ENCODE measurements around the gene PRR14L. TPM values are rescaled to one million over a fixed set of nuclear protein-coding genes. Genes with fewer than 3 reads are reported as not detected.
A peak's percentile ranks its signal among the peaks of the same experiment; 100 is the strongest.

The PRR14L gene
- total RNA-seq, 1 experiment from 2014 or later: 138 TPM

DNA sequence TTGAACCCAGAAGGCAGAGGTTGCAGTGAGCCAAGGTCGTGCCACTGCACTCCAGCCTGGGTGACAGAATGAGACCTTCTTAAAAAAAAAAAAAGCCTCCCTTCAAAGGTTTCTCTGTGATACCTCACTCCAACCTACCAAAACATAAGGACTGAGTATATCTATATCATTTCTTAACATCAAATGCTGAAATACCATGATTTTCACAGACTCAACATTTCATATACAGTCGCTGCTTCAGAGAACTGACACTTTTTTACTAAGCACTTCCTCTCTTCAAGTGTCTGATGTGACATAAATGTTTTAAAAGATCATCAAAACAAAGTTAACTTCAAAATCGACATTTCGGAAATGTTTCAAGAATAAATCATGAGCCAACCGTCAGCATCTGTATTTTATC, 12.0 kb downstream of the PRR14L start:
- no peaks in the 10 kb centered on the region for H3K23me2 ChIP-seq (ENCODE audit: insufficient read length, low read depth, low read length, poor library complexity, severe bottlenecking)
- no peak for DNase-seq
- no peak overlapping the region for H3K9ac ChIP-seq (ENCODE audit: extremely low read depth, insufficient read length, low read length)
- no peak overlapping the region for H3T11ph ChIP-seq (ENCODE audit: low read length)
- H2AK5ac ChIP-seq (ENCODE audit: insufficient read length, low read length): no peak overlapping the region
- H3K23ac ChIP-seq (ENCODE audit: insufficient read length, low read depth, low read length): no peak overlapping the region
- TF ChIP-seq CTCF (conservative IDR thresholded peaks at IDR 0.05): no peak
- H3K79me1 ChIP-seq (ENCODE audit: insufficient read depth, low read depth, low read length, poor library complexity, severe bottlenecking): peaks cover 5% of the 10 kb centered on the region
- H3K27me3 Mint-ChIP-seq (ENCODE audit: low read depth): no peaks in the 10 kb centered on the region
- no peaks in the 10 kb centered on the region for H3K9me3 ChIP-seq (ENCODE audit: control insufficient read depth, low read depth, low read length)
- H3K4me1 ChIP-seq (ENCODE audit: insufficient read depth, low read length): no peaks in the 10 kb centered on the region
- no peak overlapping the region for H3K4me2 ChIP-seq (ENCODE audit: insufficient read depth, insufficient read length, low read length)
- no peak overlapping the region for H3K14ac ChIP-seq (ENCODE audit: insufficient read depth, low read length)
- H2AFZ ChIP-seq (ENCODE audit: low read length): no peak overlapping the region
- peak overlapping the region in 1 of 3 experiments; percentile 58; a peak in 3 of 7 replicates for H3K27ac Mint-ChIP-seq
- WGBS (ENCODE audit: extremely low coverage, insufficient read length, low lambda C conversion rate): no CpG with 5 or more reads among the region's 5 CpGs
- H3K27ac ChIP-seq (ENCODE audit: insufficient read length, low read depth, low read length): no peak overlapping the region
- H2BK12ac ChIP-seq (ENCODE audit: insufficient read length, low read depth, low read length): no peak overlapping the region
- H3K27me3 ChIP-seq (ENCODE audit: insufficient read depth, low read length): no peaks in the 10 kb centered on the region
- H3K18ac ChIP-seq (ENCODE audit: insufficient read length, low read depth, low read length): no peak overlapping the region
- H4K8ac ChIP-seq (replicated peaks; ENCODE audit: insufficient read length, low read depth, low read length): no peak overlapping the region
- H2BK15ac ChIP-seq (ENCODE audit: low read depth, low read length): no peak overlapping the region
- H2BK20ac ChIP-seq (ENCODE audit: low read depth, low read length, poor library complexity, severe bottlenecking): no peak overlapping the region
- no peak overlapping the region for H3K4me3 Mint-ChIP-seq
- no peak overlapping the region for H2BK120ac ChIP-seq (ENCODE audit: low read depth, low read length, poor library complexity, severe bottlenecking)
- H4K20me1 ChIP-seq (ENCODE audit: control insufficient read depth, insufficient read depth, insufficient read length): no peaks in the 10 kb centered on the region
- H3K79me2 ChIP-seq (ENCODE audit: insufficient read depth, low read length): peaks cover 4% of the 10 kb centered on the region; the same call in 1 of the 2 replicates
- no peak overlapping the region for H3K4ac ChIP-seq (ENCODE audit: low read depth, low read length)
- H4K91ac ChIP-seq (ENCODE audit: insufficient read length, low read depth, low read length): no peak overlapping the region
- no peak overlapping the region for H2BK5ac ChIP-seq (ENCODE audit: insufficient read length, low read length)
- no peak overlapping the region for H4K5ac ChIP-seq (ENCODE audit: insufficient read length, low read depth, low read length)
- H3K56ac ChIP-seq (ENCODE audit: insufficient read length, low read depth, low read length): no peak overlapping the region
- H3K36me3 Mint-ChIP-seq (ENCODE audit: insufficient read depth in 1 of 3, low read depth in 3 of 3): peaks cover 22 to 81% (median 70%) of the 10 kb centered on the region in 3 experiments
- H3K9me3 Mint-ChIP-seq: no peaks in the 10 kb centered on the region
- H3K4me1 Mint-ChIP-seq: peaks cover 22 to 32% of the 10 kb centered on the region in 2 experiments
